Activated naive CD4-positive, alpha-beta T cell (primary cell): ENCODE results near the gene MTPN.

Source experiments
- DNase-seq, 4 experiments: peaks; one replicate each; lab custom pipeline; 2025; lab: John Stamatoyannopoulos, UW

MTPN gene

DNA sequence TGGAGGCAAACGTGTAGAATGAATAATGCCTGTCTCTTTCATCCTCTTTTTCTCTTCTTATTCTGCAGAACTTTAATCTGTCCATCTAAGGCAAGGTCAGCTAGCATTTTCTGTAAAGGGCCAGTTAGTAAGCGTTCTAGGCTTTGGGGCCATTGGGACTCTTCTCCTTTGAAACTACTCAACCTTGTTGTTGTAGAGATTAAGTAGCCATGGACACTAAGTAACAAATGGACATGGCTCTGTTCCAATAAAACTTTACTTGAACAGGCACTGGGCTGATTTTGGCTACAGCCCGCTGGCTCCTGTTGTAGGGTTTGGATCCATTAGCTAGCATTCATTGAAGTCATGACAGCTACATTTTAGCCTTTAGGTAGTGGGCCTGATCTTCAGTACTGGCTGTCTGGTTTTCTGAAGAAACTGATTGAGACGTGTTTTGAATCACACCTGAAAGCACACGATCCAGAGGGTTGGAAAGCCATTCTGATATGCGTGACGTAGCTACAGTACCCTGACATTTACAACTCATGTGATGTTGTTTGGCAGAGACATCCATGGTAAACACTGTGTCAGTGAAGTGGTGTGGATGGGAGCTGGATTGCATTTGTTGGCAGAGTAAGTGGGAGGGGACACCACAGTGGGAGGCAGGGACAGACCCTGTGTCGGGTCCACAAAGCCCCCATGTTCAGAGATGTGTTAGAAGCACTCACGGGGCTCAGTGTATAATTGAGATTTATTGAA is 92.5 kb downstream of the MTPN start:
- DNase-seq = no peak

DNA sequence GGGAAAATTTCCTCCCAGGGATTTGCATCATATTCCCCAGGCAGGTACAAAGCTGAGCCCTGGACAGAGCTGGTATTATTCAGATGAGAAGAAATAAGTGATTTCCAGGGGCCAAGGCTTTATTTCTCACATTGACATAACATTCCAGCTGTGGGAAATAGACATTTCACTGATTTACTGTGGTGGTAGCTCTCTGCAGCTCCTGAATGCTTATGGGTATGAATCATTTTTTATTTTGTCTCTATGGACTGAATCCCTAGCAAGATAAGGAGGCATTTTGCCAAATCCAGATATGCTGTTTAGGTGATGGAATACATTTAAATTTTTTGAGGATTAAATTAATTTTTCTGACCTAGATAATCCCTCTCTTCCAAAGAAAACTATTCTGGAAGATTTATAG is 97.9 kb downstream of the MTPN start:
- no peak for DNase-seq

DNA sequence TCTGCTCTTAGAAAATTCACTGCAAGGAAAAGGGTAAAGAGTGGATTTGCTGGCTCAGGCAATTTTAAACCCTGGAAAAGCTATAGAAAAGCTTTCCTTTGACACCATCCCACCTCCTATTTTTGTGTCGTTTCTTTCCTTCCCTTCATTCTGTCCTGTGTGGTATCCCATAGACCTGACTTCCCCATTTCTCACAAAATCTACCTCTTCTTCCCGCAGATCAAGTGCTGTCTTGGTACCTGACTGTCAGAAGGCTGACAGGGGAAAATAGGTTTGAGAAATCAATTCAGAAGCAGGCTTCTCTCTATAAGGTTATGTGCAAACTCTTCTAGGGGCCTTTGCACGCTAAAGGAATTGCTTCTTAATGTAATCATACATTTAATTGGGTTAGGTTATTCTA is 98.9 kb downstream of the MTPN start:
- no peak for DNase-seq

DNA sequence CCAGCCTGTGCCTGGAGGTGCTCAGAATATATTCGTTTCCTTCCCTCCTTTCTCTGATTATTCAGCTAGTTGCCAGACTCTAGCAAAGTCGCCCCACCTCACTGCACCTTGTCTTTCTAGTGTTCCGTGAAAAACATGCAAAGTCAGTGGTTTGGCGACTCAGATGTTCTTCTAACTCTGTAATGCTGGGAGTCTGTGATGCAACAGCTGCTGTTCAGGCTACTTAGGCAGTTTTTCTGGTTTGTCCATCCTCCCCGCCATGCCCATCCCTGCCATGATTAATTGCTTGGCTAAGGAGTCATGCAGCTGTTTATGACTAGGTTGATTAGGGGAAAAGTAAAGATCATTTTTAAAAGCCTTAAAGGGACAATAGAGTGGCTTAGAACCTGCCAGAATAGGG is 99.4 kb downstream of the MTPN start:
- DNase-seq = no peak
